BE2C (cell line): ENCODE measurements around the gene RESF1.

ENCODE experiments used
- DNase-seq: peaks from one replicate; pipeline ENCODE4 v3.0.0-alpha.2; 2020
- H3K27me3 ChIP-seq: fragments of 250-450 bp; sonication (Bioruptor Pico); 2 replicates; pipeline ENCODE4 v1.5.1; 2020; ENCODE audit warnings: mild to moderate bottlenecking
- H3K36me3 ChIP-seq: fragments of 250-450 bp; sonication (Bioruptor Pico); 2 replicates; pipeline ENCODE4 v1.5.1; 2020; ENCODE audit warnings: mild to moderate bottlenecking
- H3K4me1 ChIP-seq: fragments of 250-450 bp; sonication (Bioruptor Pico); 2 replicates; pipeline ENCODE4 v1.5.1; 2020
- H3K4me3 ChIP-seq: 2 replicates; pipeline ENCODE4 v1.5.1; 2011; ENCODE audit warnings: low read depth, low read length
- H3K9me3 ChIP-seq: fragments of 250-450 bp; sonication (Bioruptor Pico); 2 replicates; pipeline ENCODE4 v1.5.1; 2020
- TF ChIP-seq, protein P1 (sequence below): IDR thresholded peaks from 2 replicates; pipeline ENCODE4 v1.5.1; 2012; ENCODE audit warnings: mild to moderate bottlenecking, low read depth, low read length

The RESF1 gene

DNA sequence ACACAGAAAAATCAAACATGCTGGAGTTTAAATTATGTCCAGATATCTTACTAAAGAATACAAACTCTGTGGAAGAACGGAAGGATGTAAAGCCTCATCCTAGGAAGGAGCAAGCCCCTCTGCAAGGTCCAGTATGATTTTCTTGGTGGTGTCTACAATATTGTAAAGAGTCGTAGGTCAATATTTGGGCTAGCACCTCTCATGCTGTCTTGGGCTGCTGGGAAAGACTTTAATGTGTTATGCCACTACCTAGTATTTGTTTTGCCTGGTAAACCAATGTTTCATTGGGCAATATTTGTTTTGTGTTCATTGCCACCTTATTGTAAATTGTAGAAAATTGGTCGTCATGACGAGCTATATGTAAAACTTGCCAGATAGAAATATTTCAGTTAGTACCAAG is 26.6 kb downstream of the RESF1 start:
- TF ChIP-seq, protein P1, sequence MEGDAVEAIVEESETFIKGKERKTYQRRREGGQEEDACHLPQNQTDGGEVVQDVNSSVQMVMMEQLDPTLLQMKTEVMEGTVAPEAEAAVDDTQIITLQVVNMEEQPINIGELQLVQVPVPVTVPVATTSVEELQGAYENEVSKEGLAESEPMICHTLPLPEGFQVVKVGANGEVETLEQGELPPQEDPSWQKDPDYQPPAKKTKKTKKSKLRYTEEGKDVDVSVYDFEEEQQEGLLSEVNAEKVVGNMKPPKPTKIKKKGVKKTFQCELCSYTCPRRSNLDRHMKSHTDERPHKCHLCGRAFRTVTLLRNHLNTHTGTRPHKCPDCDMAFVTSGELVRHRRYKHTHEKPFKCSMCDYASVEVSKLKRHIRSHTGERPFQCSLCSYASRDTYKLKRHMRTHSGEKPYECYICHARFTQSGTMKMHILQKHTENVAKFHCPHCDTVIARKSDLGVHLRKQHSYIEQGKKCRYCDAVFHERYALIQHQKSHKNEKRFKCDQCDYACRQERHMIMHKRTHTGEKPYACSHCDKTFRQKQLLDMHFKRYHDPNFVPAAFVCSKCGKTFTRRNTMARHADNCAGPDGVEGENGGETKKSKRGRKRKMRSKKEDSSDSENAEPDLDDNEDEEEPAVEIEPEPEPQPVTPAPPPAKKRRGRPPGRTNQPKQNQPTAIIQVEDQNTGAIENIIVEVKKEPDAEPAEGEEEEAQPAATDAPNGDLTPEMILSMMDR, result no peak
- no peak for DNase-seq
- Histone ChIP-seq H3K4me3 (no peak overlapping the region), H3K9me3 (peaks cover 4% of the 10 kb centered on the region; the same call in 1 of the 2 replicates), H3K27me3 (no peaks in the 10 kb centered on the region), H3K4me1 (no peaks in the 10 kb centered on the region), H3K36me3 (peaks cover 25% of the 10 kb centered on the region)

GRCh38 chr12:31989571-31990362 is 30.6 kb downstream of the RESF1 start:
- TF ChIP-seq, protein P1, result no peak
- Histone ChIP-seq H3K9me3 (no peaks in the 10 kb centered on the region), H3K4me3 (no peak overlapping the region), H3K36me3 (no peaks in the 10 kb centered on the region; the same call in 1 of the 2 replicates), H3K4me1 (no peaks in the 10 kb centered on the region), H3K27me3 (no peaks in the 10 kb centered on the region)
- no peak for DNase-seq

DNA sequence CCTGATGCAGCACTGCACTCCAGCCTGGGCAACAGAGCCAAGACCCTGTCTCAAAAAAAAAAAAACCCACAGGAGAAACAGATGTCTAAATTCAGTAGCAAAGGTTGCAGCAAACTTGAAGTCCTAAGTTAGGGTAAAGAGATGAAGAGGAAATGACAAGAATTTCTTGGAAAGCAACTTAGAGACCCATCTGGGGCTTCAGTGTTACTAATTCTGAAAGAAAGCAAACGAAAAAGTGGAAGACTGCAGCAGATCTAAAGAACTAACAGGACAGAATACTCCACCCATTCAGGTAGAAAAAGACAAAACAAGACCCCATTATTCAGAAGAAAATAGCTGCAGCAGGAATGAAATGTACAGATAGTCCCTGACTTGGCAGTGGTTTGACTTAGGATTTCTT is 31.9 kb downstream of the RESF1 start:
- DNase-seq, result no peak
- Histone ChIP-seq H3K4me1 (no peaks in the 10 kb centered on the region), H3K4me3 (no peak overlapping the region), H3K36me3 (no peaks in the 10 kb centered on the region; the same call in 1 of the 2 replicates), H3K27me3 (no peaks in the 10 kb centered on the region), H3K9me3 (no peaks in the 10 kb centered on the region)
- TF ChIP-seq, protein P1, result no peak

GRCh38 chr12:31991815-31992214 is 32.6 kb downstream of the RESF1 start:
- DNase-seq, result no peak

DNA sequence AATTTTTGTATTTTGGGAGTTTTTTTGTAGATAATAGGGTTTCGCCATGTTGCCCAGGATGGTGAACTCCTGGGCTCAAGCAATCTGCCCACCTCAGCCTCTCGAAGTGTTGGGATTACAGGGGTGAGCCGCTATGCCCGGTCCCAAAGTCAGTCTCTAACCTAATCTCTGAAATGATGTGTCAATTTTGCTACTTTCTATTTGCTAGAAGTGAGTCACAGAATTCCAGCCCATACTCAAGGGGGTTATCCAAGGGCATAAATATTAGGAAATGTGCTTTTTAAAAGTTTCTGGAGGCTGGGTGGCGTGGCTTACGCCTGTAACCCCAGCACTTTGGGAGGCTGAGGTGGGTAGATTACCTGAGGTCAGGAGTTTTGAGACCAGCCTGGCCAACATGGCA is 40.5 kb downstream of the RESF1 start:
- TF ChIP-seq, protein P1, result no peak
- DNase-seq, result no peak
- no peaks in the 10 kb centered on the region; the same call in 1 of the 2 replicates for H3K4me1 ChIP-seq
- no peaks in the 10 kb centered on the region for H3K36me3 ChIP-seq
- H3K27me3 ChIP-seq, result no peaks in the 10 kb centered on the region
- no peaks in the 10 kb centered on the region for H3K9me3 ChIP-seq
- H3K4me3 ChIP-seq, result no peak overlapping the region

More at GRCh38 chr12:31991815-31992214, 32.6 kb downstream of the RESF1 start:
- TF ChIP-seq, protein P1, result no peak
- Histone ChIP-seq H3K4me1 (no peaks in the 10 kb centered on the region), H3K4me3 (no peak overlapping the region), H3K9me3 (no peaks in the 10 kb centered on the region), H3K36me3 (no peaks in the 10 kb centered on the region; the same call in 1 of the 2 replicates), H3K27me3 (no peaks in the 10 kb centered on the region)

GRCh38 chr12:32000373-32001005 is 41.3 kb downstream of the RESF1 start:
- Histone ChIP-seq H3K36me3 (no peaks in the 10 kb centered on the region), H3K27me3 (no peaks in the 10 kb centered on the region), H3K9me3 (no peaks in the 10 kb centered on the region), H3K4me3 (no peak overlapping the region), H3K4me1 (no peaks in the 10 kb centered on the region; the same call in 1 of the 2 replicates)
- DNase-seq, result no peak
- TF ChIP-seq, protein P1, result no peak
